VCaP (cell line): ENCODE results near the gene BLMH.

Experiments used
- H3K27ac ChIP-seq: fragments of 450-650 bp; 2 replicates; pipeline ENCODE4 v1.5.1; 2017
- CTCF ChIP-seq: fragments of 450-650 bp; conservative IDR thresholded peaks from 2 replicates; pipeline ENCODE4 v1.5.1; 2017; ENCODE audit warnings: mild to moderate bottlenecking, moderate library complexity

Gene BLMH

GRCh38 chr17:30249460-30249859 lies 42.3 kb downstream of the BLMH start:
- no peak for TF ChIP-seq CTCF
- no peak overlapping the region for H3K27ac ChIP-seq

GRCh38 chr17:30248786-30249185 lies 43.0 kb downstream of the BLMH start:
- no peak overlapping the region for H3K27ac ChIP-seq
- TF ChIP-seq CTCF: no peak

- no peak for TF ChIP-seq CTCF
- no peak overlapping the region for H3K27ac ChIP-seq
Measured at GRCh38 chr17:30246460-30246859, 45.3 kb downstream of the BLMH start.

GRCh38 chr17:30244853-30245385 lies 46.8 kb downstream of the BLMH start:
- H3K27ac ChIP-seq: no peak overlapping the region
- no peak for TF ChIP-seq CTCF

GRCh38 chr17:30243568-30243967 lies 48.2 kb downstream of the BLMH start:
- no peak overlapping the region for H3K27ac ChIP-seq
- TF ChIP-seq CTCF: no peak

GRCh38 chr17:30243002-30243401 lies 48.7 kb downstream of the BLMH start:
- H3K27ac ChIP-seq: no peak overlapping the region
- TF ChIP-seq CTCF: no peak

- no peak overlapping the region for H3K27ac ChIP-seq
- TF ChIP-seq CTCF: no peak
Measured at GRCh38 chr17:30241051-30241450, 50.7 kb downstream of the BLMH start.
